Measurements from ENCODE around the gene SHH. TPM values are rescaled to one million over a fixed set of nuclear protein-coding genes. Genes with fewer than 3 reads are reported as not detected.

SHH gene
- total and polyA plus RNA-seq, 2 experiments from 2014 or later: not detected

GRCh38 chr7:155802906-155803417 is 9.3 kb downstream of the SHH start:
- H3K4me3 ChIP-seq: peak overlapping the region; percentile 26
- no peak for DNase-seq (ENCODE audit: low read depth in 1 of 2, low spot score in 1 of 2)

GRCh38 chr7:155802291-155802690 is 10.0 kb downstream of the SHH start:
- Histone ChIP-seq H3K9me3 (ENCODE audit: low read depth) (no peaks in the 10 kb centered on the region), H3K27ac (no peak overlapping the region), H3K27me3 (peaks cover 100% of the 10 kb centered on the region), H3K36me3 (no peaks in the 10 kb centered on the region), H3K4me1 (ENCODE audit: low read depth) (no peaks in the 10 kb centered on the region), H3K4me3 (no peak overlapping the region)
- TF ChIP-seq, protein P1, sequence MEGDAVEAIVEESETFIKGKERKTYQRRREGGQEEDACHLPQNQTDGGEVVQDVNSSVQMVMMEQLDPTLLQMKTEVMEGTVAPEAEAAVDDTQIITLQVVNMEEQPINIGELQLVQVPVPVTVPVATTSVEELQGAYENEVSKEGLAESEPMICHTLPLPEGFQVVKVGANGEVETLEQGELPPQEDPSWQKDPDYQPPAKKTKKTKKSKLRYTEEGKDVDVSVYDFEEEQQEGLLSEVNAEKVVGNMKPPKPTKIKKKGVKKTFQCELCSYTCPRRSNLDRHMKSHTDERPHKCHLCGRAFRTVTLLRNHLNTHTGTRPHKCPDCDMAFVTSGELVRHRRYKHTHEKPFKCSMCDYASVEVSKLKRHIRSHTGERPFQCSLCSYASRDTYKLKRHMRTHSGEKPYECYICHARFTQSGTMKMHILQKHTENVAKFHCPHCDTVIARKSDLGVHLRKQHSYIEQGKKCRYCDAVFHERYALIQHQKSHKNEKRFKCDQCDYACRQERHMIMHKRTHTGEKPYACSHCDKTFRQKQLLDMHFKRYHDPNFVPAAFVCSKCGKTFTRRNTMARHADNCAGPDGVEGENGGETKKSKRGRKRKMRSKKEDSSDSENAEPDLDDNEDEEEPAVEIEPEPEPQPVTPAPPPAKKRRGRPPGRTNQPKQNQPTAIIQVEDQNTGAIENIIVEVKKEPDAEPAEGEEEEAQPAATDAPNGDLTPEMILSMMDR (IDR thresholded peaks at IDR 0.05; ENCODE audit: low read depth, low read length): no peak
- DNase-seq (ENCODE audit: low read depth in 1 of 2, low spot score in 1 of 2): no peak

More at GRCh38 chr7:155802906-155803417, 9.3 kb downstream of the SHH start:
- TF ChIP-seq, protein P1 (IDR thresholded peaks at IDR 0.05; ENCODE audit: low read depth, low read length): no peak
- Histone ChIP-seq H3K9me3 (ENCODE audit: low read depth) (no peaks in the 10 kb centered on the region), H3K27ac (no peak overlapping the region), H3K36me3 (no peaks in the 10 kb centered on the region), H3K4me1 (ENCODE audit: low read depth) (no peaks in the 10 kb centered on the region), H3K27me3 (peaks cover 100% of the 10 kb centered on the region)

DNA sequence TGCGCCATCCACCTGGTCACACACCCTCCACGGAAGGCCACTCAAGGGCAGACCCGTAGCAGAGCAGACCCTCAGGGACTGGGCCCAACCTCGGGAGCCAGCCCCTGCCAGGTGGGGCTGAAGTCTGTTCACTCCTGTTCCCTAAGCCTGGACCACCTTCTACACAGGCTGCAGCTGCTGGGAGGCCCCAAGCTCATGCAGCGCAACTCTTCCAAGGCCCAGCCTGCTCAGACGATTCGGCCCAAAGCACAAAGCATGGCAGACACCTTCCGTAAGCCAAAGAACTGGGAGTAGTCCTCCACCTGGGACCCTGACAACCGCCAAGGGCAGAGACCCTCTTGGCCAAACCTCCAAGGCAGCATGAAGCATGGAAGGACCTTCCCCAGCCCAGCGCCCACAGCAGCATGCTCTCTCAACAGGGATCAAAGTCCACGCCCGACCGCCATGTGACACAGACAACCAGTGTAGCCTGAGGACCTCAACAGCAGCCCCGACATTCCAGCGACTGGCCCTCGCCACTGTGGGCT is 11.5 kb downstream of the SHH start:
- H3K9me3 ChIP-seq (ENCODE audit: low read depth): no peaks in the 10 kb centered on the region
- no peak for DNase-seq (ENCODE audit: low read depth in 1 of 2, low spot score in 1 of 2)
- H3K4me1 ChIP-seq (ENCODE audit: low read depth): no peaks in the 10 kb centered on the region
- no peaks in the 10 kb centered on the region for H3K36me3 ChIP-seq
- no peak overlapping the region for H3K4me3 ChIP-seq
- H3K27ac ChIP-seq: no peak overlapping the region
- H3K27me3 ChIP-seq: peaks cover 100% of the 10 kb centered on the region
- TF ChIP-seq, protein P1 (IDR thresholded peaks at IDR 0.05; ENCODE audit: low read depth, low read length): no peak

GRCh38 chr7:155800301-155800700 is 12.0 kb downstream of the SHH start:
- no peaks in the 10 kb centered on the region for H3K36me3 ChIP-seq
- H3K9me3 ChIP-seq (ENCODE audit: low read depth): no peaks in the 10 kb centered on the region
- peaks cover 100% of the 10 kb centered on the region for H3K27me3 ChIP-seq
- DNase-seq (ENCODE audit: low read depth in 1 of 2, low spot score in 1 of 2): no peak
- no peak overlapping the region for H3K27ac ChIP-seq
- TF ChIP-seq, protein P1 (IDR thresholded peaks at IDR 0.05; ENCODE audit: low read depth, low read length): no peak
- H3K4me1 ChIP-seq (ENCODE audit: low read depth): no peaks in the 10 kb centered on the region
- no peak overlapping the region for H3K4me3 ChIP-seq

DNA sequence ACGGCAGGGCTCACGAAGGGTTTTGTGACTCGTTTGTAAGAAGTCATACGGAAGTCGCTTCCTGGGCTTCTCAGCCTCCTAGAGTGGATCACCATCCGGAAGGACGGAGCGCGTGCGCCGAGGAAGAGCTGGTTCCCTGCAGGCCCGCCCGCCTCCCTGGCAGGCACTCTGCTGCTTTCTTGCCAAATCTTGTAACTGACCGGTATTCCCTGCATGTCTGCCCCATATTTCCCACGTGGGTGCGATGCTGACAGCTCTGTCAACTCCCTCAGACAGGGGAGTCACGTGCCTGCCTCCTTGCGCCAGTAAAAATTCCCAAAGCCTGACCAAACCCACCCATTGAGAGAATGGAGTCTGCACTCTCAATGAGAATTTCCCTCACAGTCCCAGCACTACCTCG is 12.7 kb downstream of the SHH start:
- peaks cover 99% of the 10 kb centered on the region for H3K27me3 ChIP-seq
- no peaks in the 10 kb centered on the region for H3K36me3 ChIP-seq
- no peaks in the 10 kb centered on the region for H3K4me1 ChIP-seq (ENCODE audit: low read depth)
- TF ChIP-seq, protein P1 (IDR thresholded peaks at IDR 0.05; ENCODE audit: low read depth, low read length): no peak
- H3K27ac ChIP-seq: no peak overlapping the region
- no peaks in the 10 kb centered on the region for H3K9me3 ChIP-seq (ENCODE audit: low read depth)
- DNase-seq (ENCODE audit: low read depth in 1 of 2, low spot score in 1 of 2): peak in 1 of 2 donors; percentile 82
- H3K4me3 ChIP-seq: no peak overlapping the region
